H9 (cell line): ENCODE data around the gene CXCR3. TPM values are rescaled to one million over a fixed set of nuclear protein-coding genes. Genes with fewer than 3 reads are reported as not detected.

ENCODE experiments used
- DNase-seq: peaks from one replicate; pipeline ENCODE4 v3.0.0-alpha.2; 2017
- H2AFZ ChIP-seq: one replicate; pipeline ENCODE4 v1.6.1; 2013; ENCODE audit warnings: mild to moderate bottlenecking, low read length, control low read depth, moderate library complexity
- H2AK5ac ChIP-seq: 2 replicates; pipeline ENCODE4 v1.6.1; 2013; ENCODE audit warnings: low read length, control low read depth, mixed read lengths; ENCODE audit not compliant: insufficient read length
- H2BK120ac ChIP-seq: one replicate; pipeline ENCODE4 v1.6.1; 2013; ENCODE audit warnings: low read depth, mild to moderate bottlenecking, low read length, control low read depth, inconsistent platforms; ENCODE audit not compliant: poor library complexity, severe bottlenecking
- H2BK12ac ChIP-seq: 2 replicates; pipeline ENCODE4 v1.6.1; 2013; ENCODE audit warnings: low read length, control low read depth, mixed read lengths, low read depth; ENCODE audit not compliant: insufficient read length
- H2BK15ac ChIP-seq: 2 replicates; pipeline ENCODE4 v1.6.1; 2013; ENCODE audit warnings: low read depth, low read length, control low read depth
- H2BK20ac ChIP-seq: one replicate; pipeline ENCODE4 v1.6.1; 2013; ENCODE audit warnings: low read depth, mild to moderate bottlenecking, low read length, control low read depth, inconsistent platforms; ENCODE audit not compliant: poor library complexity, severe bottlenecking
- H2BK5ac ChIP-seq: 2 replicates; pipeline ENCODE4 v1.6.1; 2013; ENCODE audit warnings: low read length, control low read depth, mixed read lengths; ENCODE audit not compliant: insufficient read length
- H3K14ac ChIP-seq: 2 replicates; pipeline ENCODE4 v1.6.1; 2013; ENCODE audit warnings: low read length, control low read depth; ENCODE audit not compliant: insufficient read depth
- H3K18ac ChIP-seq: 2 replicates; pipeline ENCODE4 v1.6.1; 2013; ENCODE audit warnings: low read depth, mild to moderate bottlenecking, mixed read lengths, low read length, control low read depth; ENCODE audit not compliant: insufficient read length
- H3K23ac ChIP-seq: 2 replicates; pipeline ENCODE4 v1.6.1; 2013; ENCODE audit warnings: low read length, control low read depth, mixed read lengths, low read depth; ENCODE audit not compliant: insufficient read length
- H3K23me2 ChIP-seq: 2 replicates; pipeline ENCODE4 v1.6.1; 2013; ENCODE audit warnings: low read depth, mild to moderate bottlenecking, mixed read lengths, low read length, control low read depth; ENCODE audit not compliant: insufficient read length, poor library complexity, severe bottlenecking
- H3K27ac ChIP-seq: 2 replicates; pipeline ENCODE4 v1.5.1; 2013; ENCODE audit warnings: low read length, control low read depth, mixed read lengths, low read depth; ENCODE audit not compliant: insufficient read length
- H3K27me3 ChIP-seq: 2 replicates; pipeline ENCODE4 v1.6.1; 2013; ENCODE audit warnings: low read length, control low read depth, inconsistent platforms; ENCODE audit not compliant: insufficient read depth
- H3K4ac ChIP-seq: 2 replicates; pipeline ENCODE4 v1.6.1; 2013; ENCODE audit warnings: low read depth, mild to moderate bottlenecking, control low read depth, inconsistent platforms, low read length, moderate library complexity
- H3K4me1 ChIP-seq: 2 replicates; pipeline ENCODE4 v1.6.1; 2013; ENCODE audit warnings: low read length, control low read depth, inconsistent platforms; ENCODE audit not compliant: insufficient read depth
- H3K4me2 ChIP-seq: 2 replicates; pipeline ENCODE4 v1.6.1; 2013; ENCODE audit warnings: low read length, control low read depth, mixed read lengths; ENCODE audit not compliant: insufficient read length, insufficient read depth
- H3K56ac ChIP-seq: 2 replicates; pipeline ENCODE4 v1.6.1; 2013; ENCODE audit warnings: low read depth, mild to moderate bottlenecking, mixed read lengths, low read length, control low read depth; ENCODE audit not compliant: insufficient read length
- H3K79me1 ChIP-seq: 2 replicates; pipeline ENCODE4 v1.6.1; 2013; ENCODE audit warnings: low read depth, mild to moderate bottlenecking, moderate library complexity, low read length, control low read depth, inconsistent platforms; ENCODE audit not compliant: insufficient read depth, poor library complexity, severe bottlenecking
- H3K79me2 ChIP-seq: 2 replicates; pipeline ENCODE4 v1.6.1; 2013; ENCODE audit warnings: low read length, control low read depth, inconsistent platforms; ENCODE audit not compliant: insufficient read depth
- H3K9ac ChIP-seq: 2 replicates; pipeline ENCODE4 v1.6.1; 2013; ENCODE audit warnings: low read length, control low read depth, mixed read lengths; ENCODE audit not compliant: insufficient read length; ENCODE audit errors: extremely low read depth
- H3K9me3 ChIP-seq: one replicate; pipeline ENCODE4 v1.6.1; 2013; ENCODE audit warnings: low read depth, low read length, inconsistent platforms; ENCODE audit not compliant: control insufficient read depth
- H3T11ph ChIP-seq: one replicate; pipeline ENCODE4 v1.6.1; 2013; ENCODE audit warnings: mild to moderate bottlenecking, low read length, control low read depth, inconsistent platforms
- H4K20me1 ChIP-seq: one replicate; pipeline ENCODE4 v1.6.1; 2013; ENCODE audit not compliant: control insufficient read depth, insufficient read length, insufficient read depth
- H4K5ac ChIP-seq: 2 replicates; pipeline ENCODE4 v1.6.1; 2013; ENCODE audit warnings: low read depth, mild to moderate bottlenecking, mixed read lengths, low read length, control low read depth; ENCODE audit not compliant: insufficient read length
- H4K8ac ChIP-seq: replicated peaks from 2 replicates; pipeline ENCODE4 v1.6.1; 2013; ENCODE audit warnings: low read length, control low read depth, mixed read lengths, low read depth; ENCODE audit not compliant: insufficient read length
- H4K91ac ChIP-seq: 2 replicates; pipeline ENCODE4 v1.6.1; 2013; ENCODE audit warnings: low read depth, mild to moderate bottlenecking, moderate library complexity, mixed read lengths, low read length, control low read depth; ENCODE audit not compliant: insufficient read length
- H3K27ac Mint-ChIP-seq, 3 experiments: 2 replicates in 2 of 3; 3 replicates in 1 of 3; pipeline ENCODE4 v1.8.0; 2020 to 2021; ENCODE audit warnings: mixed read lengths in 3 of 3, mild to moderate bottlenecking in 1 of 3, moderate library complexity in 1 of 3
- H3K27me3 Mint-ChIP-seq: 2 replicates; pipeline ENCODE4 v1.8.0; 2021; ENCODE audit warnings: low read depth, mild to moderate bottlenecking, moderate library complexity, mixed read lengths
- H3K36me3 Mint-ChIP-seq, 3 experiments: 2 replicates in 2 of 3; 3 replicates in 1 of 3; pipeline ENCODE4 v1.8.0; 2020 to 2021; ENCODE audit warnings: low read depth in 3 of 3, mixed read lengths in 3 of 3; ENCODE audit not compliant: insufficient read depth in 1 of 3
- H3K4me1 Mint-ChIP-seq, 2 experiments: 2 replicates each; pipeline ENCODE4 v1.8.0; 2020; ENCODE audit warnings: mixed read lengths in 2 of 2
- H3K4me3 Mint-ChIP-seq, 2 experiments: 2 replicates in 1 of 2; 3 replicates in 1 of 2; pipeline ENCODE4 v1.8.0; 2020 to 2021; ENCODE audit warnings: mild to moderate bottlenecking in 2 of 2, mixed read lengths in 2 of 2, moderate library complexity in 1 of 2
- H3K9me3 Mint-ChIP-seq, 2 experiments: 2 replicates in 1 of 2; 3 replicates in 1 of 2; pipeline ENCODE4 v1.8.0; 2020; ENCODE audit warnings: mild to moderate bottlenecking in 2 of 2, mixed read lengths in 2 of 2, moderate library complexity in 1 of 2
- WGBS: extraction: QIAGEN DNeasy Blood & Tissue Kit; methylation state at CpG from one replicate; pipeline ENCODE4 v1.1.7; 2013; ENCODE audit warnings: missing lambda C conversion rate, low lambda C conversion rate, mixed read lengths; ENCODE audit not compliant: insufficient read length; ENCODE audit errors: extremely low coverage; 5-methylcytosine and 5-hydroxymethylcytosine counted together
- total RNA-seq: library from RNA; stranded (reverse); gene quantifications from 2 replicates; pipeline ENCODE4 v1.2.1, GENCODE V29; 2021
- TF ChIP-seq, protein P1 (sequence below): fragments of 200-600 bp; sonication (generic); conservative IDR thresholded peaks from 3 replicates; pipeline ENCODE4 v1.8.0; 2021; ENCODE audit warnings: antibody characterized with exemption, mild to moderate bottlenecking

The CXCR3 gene
- total RNA-seq, 1 experiment from 2014 or later = not detected

- TF ChIP-seq, protein P1, sequence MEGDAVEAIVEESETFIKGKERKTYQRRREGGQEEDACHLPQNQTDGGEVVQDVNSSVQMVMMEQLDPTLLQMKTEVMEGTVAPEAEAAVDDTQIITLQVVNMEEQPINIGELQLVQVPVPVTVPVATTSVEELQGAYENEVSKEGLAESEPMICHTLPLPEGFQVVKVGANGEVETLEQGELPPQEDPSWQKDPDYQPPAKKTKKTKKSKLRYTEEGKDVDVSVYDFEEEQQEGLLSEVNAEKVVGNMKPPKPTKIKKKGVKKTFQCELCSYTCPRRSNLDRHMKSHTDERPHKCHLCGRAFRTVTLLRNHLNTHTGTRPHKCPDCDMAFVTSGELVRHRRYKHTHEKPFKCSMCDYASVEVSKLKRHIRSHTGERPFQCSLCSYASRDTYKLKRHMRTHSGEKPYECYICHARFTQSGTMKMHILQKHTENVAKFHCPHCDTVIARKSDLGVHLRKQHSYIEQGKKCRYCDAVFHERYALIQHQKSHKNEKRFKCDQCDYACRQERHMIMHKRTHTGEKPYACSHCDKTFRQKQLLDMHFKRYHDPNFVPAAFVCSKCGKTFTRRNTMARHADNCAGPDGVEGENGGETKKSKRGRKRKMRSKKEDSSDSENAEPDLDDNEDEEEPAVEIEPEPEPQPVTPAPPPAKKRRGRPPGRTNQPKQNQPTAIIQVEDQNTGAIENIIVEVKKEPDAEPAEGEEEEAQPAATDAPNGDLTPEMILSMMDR = no peak
- H2BK12ac ChIP-seq = no peak overlapping the region
- H4K5ac ChIP-seq = no peak overlapping the region
- H4K91ac ChIP-seq = no peak overlapping the region
- Mint-ChIP-seq H3K36me3 (no peaks in the 10 kb centered on the region; a peak in 3 of 7 replicates), H3K27me3 (peaks cover 3% of the 10 kb centered on the region), H3K9me3 (peaks cover 81 to 83% of the 10 kb centered on the region in 2 experiments), H3K27ac (no peak overlapping the region), H3K4me3 (no peak overlapping the region), H3K4me1 (peaks cover 0 to 4% of the 10 kb centered on the region in 2 experiments; a peak in 3 of 4 replicates)
- no peak overlapping the region for H2AFZ ChIP-seq
- H2BK120ac ChIP-seq = no peak overlapping the region
- H3K4me1 ChIP-seq = no peaks in the 10 kb centered on the region
- H3K9me3 ChIP-seq = peaks cover 10% of the 10 kb centered on the region
- H3K14ac ChIP-seq = no peak overlapping the region
- H4K20me1 ChIP-seq = no peaks in the 10 kb centered on the region
- H3K79me2 ChIP-seq = no peaks in the 10 kb centered on the region
- no peak overlapping the region for H3K18ac ChIP-seq
- no peak overlapping the region for H3K4ac ChIP-seq
- no peak overlapping the region for H3K23ac ChIP-seq
- no peak overlapping the region for H3T11ph ChIP-seq
- no peaks in the 10 kb centered on the region for H3K79me1 ChIP-seq
- H3K27me3 ChIP-seq = no peaks in the 10 kb centered on the region
- no peaks in the 10 kb centered on the region for H3K23me2 ChIP-seq
- H2BK15ac ChIP-seq = no peak overlapping the region
- no peak for DNase-seq
- H2AK5ac ChIP-seq = no peak overlapping the region
- H3K56ac ChIP-seq = no peak overlapping the region
- no peak overlapping the region for H2BK20ac ChIP-seq
- no peak overlapping the region for H3K9ac ChIP-seq
- no peak overlapping the region for H3K4me2 ChIP-seq
- H4K8ac ChIP-seq = no peak overlapping the region
- H2BK5ac ChIP-seq = no peak overlapping the region
- H3K27ac ChIP-seq = no peak overlapping the region
- WGBS = no CpG with 5 or more reads among the region's 3 CpGs
These were observed 41.0 kb upstream of the CXCR3 start for GRCh38 chrX:71659342-71659741.
